ENCODE measurements around the gene SVIP.
A peak's percentile ranks its signal among the peaks of the same experiment; 100 is the strongest.

The SVIP gene

DNA sequence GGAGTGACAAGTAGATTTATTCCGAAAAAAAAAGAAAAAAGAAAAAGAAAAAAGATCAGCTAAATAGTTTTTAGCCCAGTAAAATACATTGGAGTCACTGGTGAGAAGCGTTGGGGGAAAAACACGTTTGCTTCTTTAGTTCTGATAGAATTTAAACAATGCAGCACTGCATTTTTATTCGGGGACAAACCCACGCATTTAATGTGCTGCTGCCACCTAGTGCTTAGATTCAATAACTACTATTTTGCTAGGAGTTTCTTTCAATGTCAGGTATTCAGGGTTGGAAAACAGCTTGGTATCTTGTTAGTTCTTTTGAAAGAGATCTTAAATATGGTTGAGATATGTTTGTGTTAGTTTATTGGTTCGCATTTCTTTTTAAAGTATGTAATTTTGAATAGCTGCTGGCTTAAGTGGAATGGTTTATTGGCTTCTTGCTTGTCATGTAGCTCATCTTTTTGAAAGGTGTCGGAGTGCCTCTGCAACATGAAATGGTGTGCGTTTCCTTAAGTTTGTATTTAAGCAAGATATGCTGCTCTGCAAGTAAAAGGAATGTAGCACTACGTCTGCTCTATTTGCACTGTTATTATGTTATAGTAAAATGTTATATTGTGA, 41.9 kb downstream of the SVIP start:
- peak in 1 of 2 donors; percentile 54 for DNase-seq

DNA sequence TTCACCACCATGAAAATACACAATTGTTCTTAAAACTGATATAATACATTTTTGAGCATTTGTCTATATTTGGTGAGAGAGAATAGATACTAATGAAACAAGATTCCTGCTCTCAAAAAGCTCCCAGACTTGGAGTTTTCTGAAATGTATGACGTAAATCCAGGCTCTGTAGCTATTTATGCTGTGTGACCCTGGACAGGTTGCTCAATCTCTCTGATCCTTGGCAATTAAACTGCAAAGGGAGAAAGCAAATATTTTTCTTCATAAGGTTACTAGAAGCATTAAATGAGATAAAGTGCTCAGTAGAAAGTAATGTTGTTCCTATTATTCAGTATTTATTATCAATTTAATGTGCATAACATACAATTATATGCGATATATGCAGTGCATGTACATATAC, 42.5 kb downstream of the SVIP start:
- DNase-seq = no peak

DNA sequence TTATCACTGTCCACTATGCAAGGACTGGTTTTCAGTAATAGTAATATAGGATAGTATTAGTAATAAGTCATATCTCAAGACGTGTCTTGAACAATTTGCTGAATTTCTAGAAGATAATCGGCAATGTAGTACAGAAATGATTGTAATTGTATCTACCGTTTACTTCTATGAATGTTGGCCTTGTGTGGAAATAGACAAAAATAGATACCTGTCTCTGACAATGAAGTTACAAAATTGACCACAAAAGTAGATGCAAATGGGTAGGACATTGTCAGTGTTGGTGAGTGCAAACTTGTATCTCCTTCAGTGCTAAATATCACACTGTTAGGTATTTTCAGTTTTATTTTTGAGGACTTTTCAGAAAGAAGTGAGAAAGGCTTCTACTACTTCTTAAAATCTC, 43.1 kb downstream of the SVIP start:
- no peak for DNase-seq

DNA sequence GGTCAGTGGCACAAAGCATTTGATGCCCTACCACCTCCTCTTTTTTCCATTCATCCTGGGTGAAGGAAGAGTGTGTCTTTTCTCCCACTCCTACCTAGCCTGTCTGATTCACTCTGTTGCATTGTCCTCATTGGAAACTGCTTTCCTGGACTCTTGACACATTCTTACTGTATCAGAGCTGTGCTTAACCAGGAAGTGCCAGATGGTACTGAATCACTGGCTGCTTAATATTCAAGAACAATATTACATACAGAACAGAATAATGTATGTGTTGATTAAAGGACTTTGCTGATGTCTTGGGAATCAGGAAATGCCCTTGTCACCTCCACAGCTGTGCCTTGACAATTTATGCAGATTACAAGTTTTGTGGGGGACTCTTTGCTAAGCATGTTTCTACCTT, 44.4 kb downstream of the SVIP start:
- no peak for DNase-seq

DNA sequence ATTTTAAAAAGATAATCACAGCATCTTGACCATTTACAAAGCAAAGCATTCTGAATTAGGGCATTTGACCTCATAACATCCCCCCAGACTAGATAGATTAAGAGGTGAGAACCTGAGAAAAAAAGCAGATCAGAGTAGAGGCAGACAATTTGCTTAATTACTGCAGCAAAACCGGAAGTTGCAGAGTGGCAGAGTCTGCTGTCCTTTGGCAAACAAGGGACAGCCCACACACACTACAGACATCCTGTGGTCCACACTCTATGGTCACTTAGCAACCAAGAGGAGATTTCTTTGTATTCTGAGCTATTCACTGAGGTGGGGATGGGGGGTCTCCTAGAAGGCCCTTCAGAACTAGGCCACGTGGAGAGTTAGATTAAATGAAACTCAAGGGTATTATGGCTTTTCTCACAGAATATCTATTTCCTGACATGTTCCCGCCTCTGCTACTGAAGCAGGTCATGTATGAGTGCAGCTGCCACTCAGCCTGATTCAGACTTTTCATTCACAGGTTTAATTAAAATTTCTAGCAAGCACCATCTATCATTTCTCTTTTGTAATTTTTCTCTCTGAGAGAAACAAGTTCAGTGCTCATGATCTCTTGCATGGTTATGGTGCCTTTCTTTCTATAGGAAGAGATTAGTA, 48.5 kb downstream of the SVIP start:
- no peak for DNase-seq

DNA sequence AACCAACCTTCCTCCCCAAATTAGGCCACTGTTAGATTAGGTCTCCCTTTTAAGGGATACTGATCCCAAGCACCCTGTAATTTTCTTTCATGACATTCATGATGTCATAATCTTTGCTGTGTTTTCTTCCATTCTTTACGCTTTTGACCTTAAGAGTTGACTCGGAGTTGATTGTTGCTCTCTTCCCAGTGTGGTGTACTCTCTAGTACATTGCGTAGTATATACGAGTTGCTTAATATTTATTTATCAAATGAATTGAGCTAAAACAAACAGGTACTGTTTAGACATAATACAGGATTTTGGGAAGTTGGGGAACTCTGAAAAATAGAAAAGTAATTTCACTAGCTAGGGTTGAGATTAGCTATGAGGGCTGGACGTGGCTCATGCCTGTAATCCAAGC, 49.8 kb downstream of the SVIP start:
- no peak for DNase-seq

DNA sequence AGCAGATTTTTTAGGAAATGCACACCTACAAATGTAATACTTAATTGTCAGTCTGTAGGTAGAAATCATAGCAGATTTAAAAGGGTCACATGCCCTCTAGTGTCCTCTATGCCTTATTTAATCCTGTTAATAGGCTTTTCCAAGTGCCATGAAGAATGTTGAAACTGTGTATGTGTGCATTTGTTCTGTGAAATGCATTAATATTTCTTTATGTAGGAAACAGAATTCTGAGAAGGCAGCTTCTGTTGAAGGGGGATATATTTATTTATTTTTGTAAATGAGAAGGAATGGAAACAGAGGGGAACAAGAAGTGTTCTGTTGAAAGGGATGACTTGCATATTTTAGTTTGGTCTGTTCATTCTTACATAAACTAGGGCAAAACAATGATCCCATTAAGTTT, 51.0 kb downstream of the SVIP start:
- no peak for DNase-seq

DNA sequence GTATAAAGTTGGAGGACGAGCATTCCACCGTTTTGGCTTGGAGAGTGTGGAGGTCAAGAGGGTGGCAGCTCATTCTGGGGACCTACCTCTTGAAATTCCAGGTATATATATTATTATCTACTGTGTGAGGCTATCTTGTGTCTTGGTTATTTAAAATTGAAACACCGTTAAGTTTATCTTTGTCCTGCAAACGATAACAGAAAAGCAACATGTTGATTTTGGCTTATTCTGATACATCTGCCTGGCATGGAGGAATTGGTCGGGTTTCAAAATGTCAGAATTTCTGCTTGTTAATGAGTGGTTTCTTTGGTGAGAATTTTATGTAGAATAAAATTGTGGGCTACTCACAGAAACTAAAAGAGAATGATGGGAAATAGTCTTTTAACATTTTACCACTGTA, 54.4 kb downstream of the SVIP start:
- DNase-seq = no peak

DNA sequence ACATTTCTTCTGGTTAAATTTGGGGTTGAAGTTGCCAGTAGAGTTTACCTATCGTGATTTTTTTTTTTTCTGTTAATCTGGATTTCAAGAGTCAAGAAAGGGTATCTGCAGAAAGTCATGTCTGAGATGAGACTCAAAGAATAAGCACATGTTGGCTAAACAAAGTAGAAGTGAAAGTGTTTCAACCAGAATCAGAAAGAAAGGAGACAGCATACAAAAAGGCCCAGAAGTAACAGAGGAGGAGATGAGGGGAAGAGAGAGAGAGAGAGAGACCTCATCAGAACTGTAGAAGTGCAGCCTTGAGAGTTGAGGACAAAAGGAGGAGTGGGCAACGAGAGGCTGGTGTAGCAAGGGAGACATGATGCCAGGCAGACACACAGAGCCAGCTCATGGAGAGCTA, 54.9 kb downstream of the SVIP start:
- no peak for DNase-seq

DNA sequence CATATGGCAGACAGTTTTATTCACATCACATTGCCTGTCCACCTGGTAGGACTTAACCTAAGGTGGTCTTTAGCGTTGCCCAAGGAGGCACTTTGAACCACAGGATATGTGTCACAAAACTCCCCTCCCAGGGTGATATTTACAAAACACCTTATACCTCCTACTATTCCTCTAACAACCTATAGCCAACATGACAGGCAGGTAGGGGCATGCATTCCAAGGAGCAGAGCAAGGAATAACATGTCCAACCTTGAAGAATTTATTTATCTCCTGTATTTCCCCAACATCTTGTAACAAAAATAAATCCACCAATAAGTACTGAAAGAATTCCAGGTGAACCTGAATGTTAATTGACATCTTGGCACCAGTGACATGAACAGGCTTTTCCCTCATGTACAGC, 60.5 kb downstream of the SVIP start:
- no peak for DNase-seq
